SH-SY5Y (cell line): Measurements from ENCODE around the gene GPR17.

ENCODE experiments used
- GATA2 ChIP-seq: IDR thresholded peaks from 2 replicates; pipeline ENCODE4 v1.6.1; 2011; ENCODE audit warnings: mild to moderate bottlenecking, low read depth, low read length
- GATA3 ChIP-seq: IDR thresholded peaks from 2 replicates; pipeline ENCODE4 v1.6.1; 2011; ENCODE audit warnings: low read depth, mild to moderate bottlenecking, low read length, moderate library complexity

DNA sequence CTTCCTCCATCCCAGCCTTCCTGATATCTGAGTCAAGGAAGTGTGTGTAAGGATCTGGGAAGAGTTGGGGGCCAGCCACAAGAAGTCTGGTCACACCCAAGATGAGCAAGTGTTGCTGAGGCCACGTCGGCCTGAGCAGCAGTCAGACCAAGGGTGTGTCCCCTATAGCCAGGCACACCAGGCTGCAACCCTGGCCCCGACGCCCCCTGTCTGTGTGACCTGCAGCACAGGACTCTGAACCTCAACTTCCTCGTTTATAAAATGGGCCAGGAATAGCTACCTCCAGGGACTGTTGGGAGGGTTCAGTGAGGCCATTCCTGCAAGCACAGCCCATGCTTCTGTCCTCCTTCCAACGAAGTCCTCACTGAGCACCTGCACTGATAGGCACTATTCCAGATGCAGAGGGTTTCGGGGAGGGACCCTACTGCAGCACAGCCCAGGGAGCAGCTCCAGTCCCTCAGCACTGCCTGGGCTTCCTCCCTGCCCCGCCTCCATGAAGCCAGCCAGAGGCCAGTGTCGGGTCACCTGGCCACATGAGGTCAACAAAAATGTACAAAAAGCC, 16.1 kb downstream of the GPR17 start:
- TF ChIP-seq GATA2 (no peak), GATA3 (no peak)
